HEK293T (cell line): ENCODE measurements around the gene ZNF101.

Experiments
- ARNT ChIP-seq: fragments of 450-650 bp; IDR thresholded peaks from 2 replicates; pipeline ENCODE4 v1.6.1; 2017; ENCODE audit warnings: mild to moderate bottlenecking
- BHLHE40 ChIP-seq: fragments of 450-650 bp; IDR thresholded peaks from 2 replicates; pipeline ENCODE4 v1.6.1; 2016; ENCODE audit warnings: mild to moderate bottlenecking, moderate library complexity, borderline replicate concordance
- CTBP1 ChIP-seq: fragments of 450-650 bp; IDR thresholded peaks from 2 replicates; pipeline ENCODE4 v1.6.1; 2016; ENCODE audit warnings: borderline replicate concordance
- ELF4 ChIP-seq: fragments of 450-650 bp; IDR thresholded peaks from 2 replicates; pipeline ENCODE4 v1.6.1; 2017; ENCODE audit warnings: antibody characterized with exemption
- FOXA1 ChIP-seq: fragments of 450-650 bp; IDR thresholded peaks from 2 replicates; pipeline ENCODE4 v1.6.1; 2016; ENCODE audit warnings: mild to moderate bottlenecking
- FOXM1 ChIP-seq: fragments of 450-650 bp; IDR thresholded peaks from 2 replicates; pipeline ENCODE4 v1.6.1; 2017; ENCODE audit warnings: mild to moderate bottlenecking, borderline replicate concordance
- HDGF ChIP-seq: fragments of 450-650 bp; IDR thresholded peaks from 2 replicates; pipeline ENCODE4 v1.6.1; 2017; ENCODE audit warnings: antibody characterized with exemption, borderline replicate concordance
- LEF1 ChIP-seq: fragments of 450-650 bp; IDR thresholded peaks from 2 replicates; pipeline ENCODE4 v1.6.1; 2017; ENCODE audit warnings: mild to moderate bottlenecking, borderline replicate concordance
- NFRKB ChIP-seq: fragments of 450-650 bp; IDR thresholded peaks from 2 replicates; pipeline ENCODE4 v1.6.1; 2016; ENCODE audit warnings: mild to moderate bottlenecking, moderate library complexity
- SP1 ChIP-seq: fragments of 450-650 bp; IDR thresholded peaks from 2 replicates; pipeline ENCODE4 v1.6.1; 2017
- SUZ12 ChIP-seq: fragments of 450-650 bp; IDR thresholded peaks from 2 replicates; pipeline ENCODE4 v1.6.1; 2016; ENCODE audit warnings: mild to moderate bottlenecking
- TARDBP ChIP-seq: fragments of 450-650 bp; IDR thresholded peaks from 2 replicates; pipeline ENCODE4 v1.6.1; 2016
- ZNF384 ChIP-seq: fragments of 450-650 bp; IDR thresholded peaks from 2 replicates; pipeline ENCODE4 v1.6.1; 2016

GRCh38 chr19:19650331-19650730 is 18.3 kb upstream of the ZNF101 start:
- no peak for TF ChIP-seq FOXM1
- no peak for TF ChIP-seq SUZ12
- TF ChIP-seq SP1, result no peak
- TF ChIP-seq FOXA1, result no peak
- TF ChIP-seq TARDBP, result no peak
- no peak for TF ChIP-seq BHLHE40
- no peak for TF ChIP-seq ARNT
- TF ChIP-seq HDGF, result no peak
- no peak for TF ChIP-seq ELF4
- TF ChIP-seq CTBP1, result no peak
- no peak for TF ChIP-seq LEF1
- no peak for TF ChIP-seq ZNF384
- TF ChIP-seq NFRKB, result no peak
